IPS-18c (cell line): ENCODE measurements around the gene MMD2.
"Not testable (repeated sequence)": the region's sequence is repeated elsewhere in the genome, so short reads cannot be mapped to it uniquely, and the experiment has no call there.

ENCODE experiments used
- H3K4me3 ChIP-seq: 2 replicates; pipeline ENCODE4 v1.7.0; 2013; ENCODE audit warnings: low read depth, mild to moderate bottlenecking, low read length, moderate library complexity; ENCODE audit not compliant: insufficient read depth
- H3K9me3 ChIP-seq: one replicate; pipeline ENCODE4 v1.6.1; 2013; ENCODE audit warnings: mild to moderate bottlenecking, low read length, moderate library complexity; ENCODE audit not compliant: control insufficient read depth, insufficient read depth

Gene MMD2

GRCh38 chr7:4919969-4920766 is 38.8 kb downstream of the MMD2 start:
- Histone ChIP-seq H3K4me3 (no peak overlapping the region), H3K9me3 (peaks cover 2% of the 10 kb centered on the region)

DNA sequence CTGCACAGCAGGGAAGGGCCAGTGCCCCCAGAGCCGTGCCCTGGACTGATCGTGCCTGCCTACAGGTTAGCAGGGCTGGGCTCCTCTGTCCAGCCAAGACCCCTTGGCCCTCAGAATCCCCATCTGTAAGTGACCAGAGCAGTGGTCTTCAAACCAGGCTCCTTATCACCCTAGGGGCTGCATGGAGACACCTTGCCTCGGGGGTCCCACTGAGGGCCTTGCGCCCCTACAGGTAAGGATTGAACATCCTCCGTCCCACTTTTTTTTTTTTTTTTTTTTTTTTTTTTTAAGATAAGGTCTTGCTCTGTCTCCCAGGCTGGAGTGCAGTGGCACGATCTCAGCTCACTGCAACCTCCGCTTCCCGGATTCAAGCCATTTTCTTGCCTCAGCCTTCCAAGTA is 42.9 kb downstream of the MMD2 start:
- Histone ChIP-seq H3K4me3 (no peak overlapping the region), H3K9me3 (peaks cover 2% of the 10 kb centered on the region)

DNA sequence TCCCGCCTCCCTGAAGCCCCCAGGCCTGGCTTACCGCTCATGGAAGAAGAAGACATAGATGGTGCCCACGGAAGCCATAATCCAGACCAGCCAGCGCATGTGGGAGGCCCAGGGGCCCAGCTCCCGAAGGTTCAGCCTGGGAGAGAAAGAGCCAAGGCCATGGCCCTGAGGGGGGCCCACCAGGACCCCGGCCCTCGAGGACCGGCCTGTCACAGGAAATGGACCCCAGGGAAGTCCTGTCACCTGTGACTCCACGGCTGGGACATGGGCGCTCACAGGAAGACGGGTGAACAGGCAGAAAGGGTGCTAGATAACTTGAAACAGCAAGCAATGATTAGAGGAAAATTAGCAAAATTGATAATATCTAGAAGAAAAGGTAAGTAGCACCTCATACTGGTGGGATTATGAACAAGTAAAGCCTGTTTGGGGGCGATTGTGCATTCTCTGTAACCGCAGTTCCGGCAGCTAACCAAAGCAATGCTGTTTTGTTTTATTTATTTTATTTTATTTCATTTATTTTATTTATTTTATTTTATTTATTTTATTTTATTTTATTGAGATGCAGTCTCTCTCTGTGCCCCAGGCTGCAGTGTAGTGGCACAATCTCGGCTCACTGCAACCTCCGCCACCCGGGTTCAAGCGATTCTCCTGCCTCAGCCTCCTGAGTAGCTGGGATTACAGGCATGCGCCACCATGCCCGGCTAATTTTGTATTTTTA is 47.7 kb downstream of the MMD2 start:
- Histone ChIP-seq H3K4me3 (no peak overlapping the region), H3K9me3 (peaks cover 2% of the 10 kb centered on the region)

DNA sequence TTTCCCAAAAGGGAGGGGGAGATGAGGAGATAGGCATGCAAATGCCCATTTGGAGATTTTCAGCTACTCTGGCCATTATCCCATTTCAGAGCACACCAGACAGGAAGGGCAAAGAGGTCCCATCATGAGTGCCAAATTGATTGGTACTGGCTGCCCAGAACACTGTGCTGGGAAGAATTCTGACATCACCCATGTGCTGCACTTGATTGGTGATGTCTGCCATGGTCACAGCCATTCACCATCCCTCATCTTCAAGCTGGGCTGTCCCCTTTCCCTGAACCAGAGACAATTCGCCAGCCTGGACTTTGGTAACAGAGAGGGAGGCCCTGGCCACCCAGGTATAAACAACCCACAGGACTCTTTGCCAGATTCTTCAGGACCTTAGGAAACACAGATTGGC is 52.3 kb downstream of the MMD2 start:
- peaks cover 4% of the 10 kb centered on the region for H3K9me3 ChIP-seq
- H3K4me3 ChIP-seq: no peak overlapping the region

GRCh38 chr7:4905171-4905570 is 53.8 kb downstream of the MMD2 start:
- peaks cover 4% of the 10 kb centered on the region for H3K9me3 ChIP-seq

DNA sequence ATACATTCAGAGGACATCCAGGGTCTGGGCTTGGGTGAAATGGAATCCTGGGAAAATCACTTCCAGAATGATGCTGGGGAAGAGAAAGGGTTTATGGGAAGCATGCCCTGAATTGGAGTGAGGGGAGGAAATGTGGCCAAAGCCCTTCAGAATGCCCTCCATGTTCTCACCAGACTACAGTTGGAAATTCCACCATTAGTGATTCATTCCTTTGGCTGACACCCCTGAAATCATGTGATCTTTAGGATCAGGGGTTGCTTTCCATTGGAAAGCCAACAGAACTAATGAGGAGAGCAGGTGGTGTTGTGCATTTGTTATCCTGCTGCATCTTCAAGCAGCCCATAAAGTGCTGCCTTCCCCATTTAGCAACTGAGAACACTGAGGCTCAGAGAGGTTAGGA is 54.6 kb downstream of the MMD2 start:
- Histone ChIP-seq H3K4me3 (no peak overlapping the region), H3K9me3 (peaks cover 4% of the 10 kb centered on the region)

More at GRCh38 chr7:4905171-4905570, 53.8 kb downstream of the MMD2 start:
- no peak overlapping the region for H3K4me3 ChIP-seq

DNA sequence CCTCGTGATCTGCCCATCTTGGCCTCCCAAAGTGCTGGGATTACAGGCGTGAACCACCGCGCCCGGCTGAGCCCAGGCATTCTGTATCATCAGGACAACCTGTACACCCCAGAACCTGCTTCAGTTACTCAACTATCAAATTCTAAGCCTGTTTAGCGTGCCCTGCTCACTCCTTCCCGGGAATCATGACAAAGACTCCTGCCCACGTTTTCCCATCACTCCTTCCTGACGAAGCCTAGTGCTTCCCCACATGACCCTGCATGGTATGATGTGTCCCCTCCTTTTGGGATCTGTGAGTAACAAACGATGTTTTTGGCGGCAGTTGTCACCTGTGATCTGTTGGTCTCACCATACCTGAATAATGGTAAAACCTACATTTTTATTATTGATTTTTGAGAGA is 63.2 kb downstream of the MMD2 start:
- no peak overlapping the region for H3K4me3 ChIP-seq
- peaks cover 3% of the 10 kb centered on the region for H3K9me3 ChIP-seq

GRCh38 chr7:4894482-4894881 is 64.5 kb downstream of the MMD2 start:
- H3K9me3 ChIP-seq: peaks cover 3% of the 10 kb centered on the region
- no peak overlapping the region for H3K4me3 ChIP-seq

DNA sequence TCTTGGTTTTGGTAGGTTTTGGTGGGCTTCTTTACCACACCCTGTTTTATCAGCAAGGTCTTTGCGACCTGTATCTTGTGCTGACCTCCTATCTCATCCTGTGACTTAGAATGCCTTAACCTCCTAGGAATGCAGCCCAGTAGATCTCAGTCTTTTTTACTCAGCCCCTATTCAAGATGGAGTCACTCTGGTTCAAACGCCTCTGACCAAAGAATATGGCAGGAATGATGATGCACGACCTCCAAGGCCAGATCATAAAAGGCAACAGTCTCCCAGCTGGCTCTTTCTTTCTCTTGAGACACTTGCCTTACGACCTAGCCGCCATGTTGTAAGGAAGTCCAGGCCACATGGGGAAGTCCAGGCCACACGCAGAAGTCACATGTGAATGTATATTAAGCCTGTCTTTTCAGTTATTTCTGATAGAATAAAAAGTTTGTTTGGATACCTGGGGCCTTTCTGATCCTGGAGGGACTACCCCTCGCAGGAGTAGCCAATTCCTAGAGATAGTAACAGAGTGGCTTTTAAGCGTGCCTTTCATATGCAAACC is 65.0 kb downstream of the MMD2 start:
- H3K4me3 ChIP-seq: no peak overlapping the region
- H3K9me3 ChIP-seq: peaks cover 3% of the 10 kb centered on the region

DNA sequence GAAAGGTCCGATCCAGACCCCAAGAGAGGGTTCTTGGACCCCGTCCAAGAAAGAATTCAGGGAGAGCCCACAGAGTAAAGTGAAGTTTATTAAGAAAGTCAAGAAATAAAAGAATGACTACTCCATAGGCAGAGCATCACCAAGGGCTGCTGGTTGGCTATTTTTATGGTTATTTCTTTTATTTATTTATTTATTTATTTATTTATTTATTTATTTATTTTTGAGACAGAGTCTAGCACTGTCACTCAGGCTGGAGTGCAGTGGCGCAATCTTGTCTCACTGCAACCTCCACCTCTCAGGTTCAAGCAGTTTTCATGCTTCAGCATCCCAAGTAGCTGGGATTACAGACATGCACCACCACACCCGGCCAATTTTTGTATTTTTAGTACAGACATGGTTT is 65.8 kb downstream of the MMD2 start:
- H3K9me3 ChIP-seq: not testable (repeated sequence)

GRCh38 chr7:4891522-4891921 is 67.5 kb downstream of the MMD2 start:
- not testable (repeated sequence) for H3K4me3 ChIP-seq, H3K9me3 ChIP-seq

More for the DNA sequence above, 65.8 kb downstream of the MMD2 start:
- H3K4me3 ChIP-seq: not testable (repeated sequence)

DNA sequence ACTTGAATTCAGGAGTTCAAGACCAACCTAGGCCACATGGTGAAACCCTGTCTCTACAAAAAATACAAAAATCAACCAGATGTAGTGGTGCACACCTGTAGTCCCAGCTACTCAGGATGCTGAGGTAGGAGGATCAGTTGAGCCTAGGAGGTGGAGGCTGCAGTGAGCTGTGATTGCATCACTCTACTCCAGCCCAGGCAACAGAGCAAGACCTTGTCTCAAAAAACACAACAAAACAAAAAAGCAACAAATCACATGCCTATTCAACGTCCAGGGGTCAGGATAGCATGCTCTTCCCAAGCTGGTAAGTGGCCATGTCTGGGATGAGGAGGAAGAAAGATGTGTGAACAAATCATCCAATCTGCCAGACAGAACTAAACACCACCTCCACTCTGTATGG is 69.3 kb downstream of the MMD2 start:
- Histone ChIP-seq H3K9me3 (no peaks in the 10 kb centered on the region), H3K4me3 (no peak overlapping the region)

DNA sequence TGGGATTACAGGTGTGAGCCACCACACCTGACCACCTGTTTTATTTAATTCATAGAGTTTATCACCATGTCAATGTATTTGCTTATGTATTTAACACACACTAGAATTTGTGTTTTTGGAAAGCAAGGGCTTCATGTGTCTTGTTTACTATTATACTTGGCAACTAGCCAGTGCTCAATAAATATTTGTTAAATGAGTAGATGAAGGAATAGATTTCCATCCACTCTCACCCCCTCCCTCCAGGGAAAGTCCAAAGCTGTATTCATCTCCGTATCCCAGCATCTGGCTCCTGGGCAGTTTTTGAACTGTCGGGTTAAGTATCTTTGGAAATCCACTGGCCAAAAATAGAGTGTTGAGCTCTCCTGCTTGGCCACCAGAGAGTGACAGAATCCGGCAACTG is 70.8 kb downstream of the MMD2 start:
- H3K4me3 ChIP-seq: no peak overlapping the region
- no peaks in the 10 kb centered on the region for H3K9me3 ChIP-seq

DNA sequence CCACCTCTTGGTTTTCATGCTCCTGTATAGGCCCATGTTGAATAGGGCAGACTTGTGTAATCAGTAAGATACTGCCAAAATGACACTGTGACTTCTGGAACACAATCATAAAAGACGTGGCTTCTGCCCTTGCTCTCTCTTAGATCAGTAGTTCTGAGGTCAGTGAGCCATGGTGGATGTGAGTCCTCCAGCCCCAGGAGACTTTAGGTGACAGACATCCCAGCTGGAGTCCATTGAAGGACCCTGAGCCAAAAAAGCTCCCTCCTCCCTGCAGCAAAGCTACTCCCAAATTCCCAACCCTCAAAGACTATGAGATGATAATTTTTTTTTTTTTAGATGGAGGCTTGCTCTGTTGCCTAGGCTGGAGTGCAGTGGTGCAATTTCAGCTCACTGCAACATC is 72.3 kb downstream of the MMD2 start:
- H3K9me3 ChIP-seq: no peaks in the 10 kb centered on the region
- no peak overlapping the region for H3K4me3 ChIP-seq

- no peaks in the 10 kb centered on the region for H3K9me3 ChIP-seq
- H3K4me3 ChIP-seq: no peak overlapping the region
Measured at GRCh38 chr7:4885317-4885807, 73.6 kb downstream of the MMD2 start.

- H3K4me3 ChIP-seq: no peak overlapping the region
- no peaks in the 10 kb centered on the region for H3K9me3 ChIP-seq
Measured at GRCh38 chr7:4884164-4884563, 74.8 kb downstream of the MMD2 start.

DNA sequence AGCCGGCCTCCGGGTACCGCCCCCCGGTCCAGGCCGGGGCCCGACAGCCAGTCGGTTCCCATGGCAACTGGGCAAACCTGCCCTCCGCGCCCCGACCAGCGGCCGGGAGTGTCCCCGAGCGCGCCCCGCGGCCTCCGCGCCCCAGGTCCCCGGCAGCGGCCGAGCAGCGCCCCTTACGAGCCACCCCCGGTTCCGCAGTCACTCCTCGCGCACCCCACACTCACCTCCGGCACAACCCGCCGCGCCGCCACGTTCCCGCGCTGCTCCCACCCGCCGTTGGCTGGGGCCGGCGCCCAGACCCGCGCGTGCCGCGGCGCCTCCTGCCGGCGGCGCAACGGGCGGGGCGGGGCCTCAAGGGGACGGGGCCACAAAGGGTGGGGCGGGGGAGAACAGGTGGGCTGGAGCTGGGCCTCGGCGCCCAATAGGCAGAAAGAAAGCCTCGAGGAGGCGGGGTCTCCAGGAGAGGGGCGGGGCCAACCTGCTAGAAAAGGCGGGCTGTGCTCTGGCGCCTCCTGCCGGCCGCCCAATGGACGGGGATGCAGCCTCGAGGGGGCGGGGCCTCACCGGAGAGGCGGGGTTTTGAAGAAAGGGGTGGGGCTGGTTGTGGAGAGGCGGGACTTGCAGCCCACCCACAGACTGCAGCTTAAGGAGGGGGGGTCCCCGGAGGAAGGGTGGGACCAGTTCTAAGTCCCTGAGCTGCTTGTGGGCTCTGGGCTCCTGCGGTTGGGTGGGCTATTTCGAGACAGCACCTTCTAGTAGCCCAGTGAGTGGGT is 75.4 kb downstream of the MMD2 start, which contains the start of gene RADIL:
Gene RADIL, minus strand, starts transcription at position 345 of the 773 bp plus-strand sequence. CDS start 5,577 bp downstream, outside the sequence.
- H3K4me3 ChIP-seq: peak within 1 kb of the TSS; percentile 70

More for the DNA sequence above, 75.4 kb downstream of the MMD2 start, which contains the start of gene RADIL:
- no peaks in the 10 kb centered on the region for H3K9me3 ChIP-seq
